HEK293 (cell line): ENCODE measurements around the gene SYT5.
A peak's percentile ranks its signal among the peaks of the same experiment; 100 is the strongest.
"Not testable (repeated sequence)": the region's sequence is repeated elsewhere in the genome, so short reads cannot be mapped to it uniquely, and the experiment has no call there.

Experiments used
- CTCF ChIA-PET: fragments of 350-600 bp; formaldehyde crosslinking; extraction: SDS; loops from one replicate; lab custom pipeline; 2021; ENCODE audit warnings: antibody characterized with exemption; lab: Yijun Ruan, JAX
- POLR2A ChIA-PET: fragments of 300-600 bp; formaldehyde crosslinking; extraction: SDS; loops from one replicate; lab custom pipeline; 2020; ENCODE audit warnings: antibody characterized with exemption, inconsistent platforms; lab: Yijun Ruan, JAX
- H3K27ac ChIP-seq: fragments of 200-500 bp; sonication (Bioruptor generic); 2 replicates; pipeline ENCODE4 v1.5.1; 2014; ENCODE audit warnings: low read depth, low read length, control low read depth, inconsistent platforms; ENCODE audit errors: extremely low read depth
- H3K36me3 ChIP-seq, 2 experiments: fragments of 200-500 bp in 1 of 2; sonication (Bioruptor generic) in 1 of 2; 1 replicate in 1 of 2; 2 replicates in 1 of 2; pipeline ENCODE4 v1.5.1; 2014 to 2017; ENCODE audit warnings: inconsistent platforms in 2 of 2, low read length in 2 of 2; ENCODE audit not compliant: control insufficient read depth in 2 of 2, insufficient read depth in 1 of 2
- H3K4me1 ChIP-seq: fragments of 200-500 bp; sonication (Bioruptor generic); 2 replicates; pipeline ENCODE4 v1.5.1; 2014; ENCODE audit warnings: mild to moderate bottlenecking, low read length, inconsistent platforms; ENCODE audit not compliant: control insufficient read depth, insufficient read depth
- H3K4me3 ChIP-seq: 2 replicates; pipeline ENCODE4 v1.5.1; 2011; ENCODE audit warnings: low read depth, mild to moderate bottlenecking, control low read depth, low read length, moderate library complexity
- H3K9me3 ChIP-seq: fragments of 200-500 bp; sonication (Bioruptor generic); 2 replicates; pipeline ENCODE4 v1.5.1; 2014; ENCODE audit warnings: low read depth, low read length, inconsistent platforms; ENCODE audit not compliant: control insufficient read depth, insufficient read depth
- AEBP2 ChIP-seq: fragments of 450-650 bp; formaldehyde crosslinking; IDR thresholded peaks from 2 replicates; pipeline ENCODE4 v1.5.1; 2016; ENCODE audit warnings: missing biosample characterization, missing genetic modification characterization, borderline replicate concordance
- HOXD13 ChIP-seq: sonication (generic); formaldehyde crosslinking; IDR thresholded peaks from 2 replicates; pipeline ENCODE4 v1.8.0; 2022; ENCODE audit warnings: missing genetic modification reagents, borderline replicate concordance
- PRDM1 ChIP-seq: fragments of 450-650 bp; formaldehyde crosslinking; IDR thresholded peaks from 2 replicates; pipeline ENCODE4; 2016; ENCODE audit warnings: missing biosample characterization, missing genetic modification characterization
- ZBTB17 ChIP-seq: fragments of 450-650 bp; formaldehyde crosslinking; IDR thresholded peaks from 2 replicates; pipeline ENCODE4 v1.5.1; 2016; ENCODE audit warnings: missing biosample characterization, missing genetic modification characterization
- ZBTB6 ChIP-seq: fragments of 450-650 bp; formaldehyde crosslinking; IDR thresholded peaks from 2 replicates; pipeline ENCODE4 v1.5.1; 2017; ENCODE audit warnings: missing biosample characterization, missing genetic modification characterization
- ZNF112 ChIP-seq: fragments of 450-650 bp; formaldehyde crosslinking; IDR thresholded peaks from 2 replicates; pipeline ENCODE4 v1.5.0; 2017; ENCODE audit warnings: missing biosample characterization, missing genetic modification characterization
- ZNF121 ChIP-seq: fragments of 450-650 bp; formaldehyde crosslinking; IDR thresholded peaks from 2 replicates; pipeline ENCODE4 v1.5.1; 2016; ENCODE audit warnings: missing biosample characterization, missing genetic modification characterization
- ZNF24 ChIP-seq: fragments of 450-650 bp; formaldehyde crosslinking; IDR thresholded peaks from 2 replicates; pipeline ENCODE4 v1.5.1; 2016; ENCODE audit warnings: missing biosample characterization, missing genetic modification characterization
- ZNF324 ChIP-seq: fragments of 450-650 bp; formaldehyde crosslinking; IDR thresholded peaks from 2 replicates; pipeline ENCODE4 v1.5.1; 2016; ENCODE audit warnings: missing biosample characterization, missing genetic modification characterization
- ZNF394 ChIP-seq: fragments of 450-650 bp; formaldehyde crosslinking; IDR thresholded peaks from 2 replicates; pipeline ENCODE4 v1.5.1; 2016; ENCODE audit warnings: missing biosample characterization, missing genetic modification characterization, mild to moderate bottlenecking, moderate library complexity, borderline replicate concordance
- ZNF48 ChIP-seq: fragments of 450-650 bp; formaldehyde crosslinking; IDR thresholded peaks from 2 replicates; pipeline ENCODE4 v1.5.1; 2016; ENCODE audit warnings: missing biosample characterization, missing genetic modification characterization
- ZNF488 ChIP-seq: fragments of 450-650 bp; formaldehyde crosslinking; IDR thresholded peaks from 2 replicates; pipeline ENCODE4 v1.5.1; 2016; ENCODE audit warnings: missing biosample characterization, missing genetic modification characterization
- ZNF548 ChIP-seq: fragments of 450-650 bp; formaldehyde crosslinking; IDR thresholded peaks from 2 replicates; pipeline ENCODE4 v1.5.1; 2016; ENCODE audit warnings: missing biosample characterization, missing genetic modification characterization
- ZNF621 ChIP-seq: fragments of 450-650 bp; formaldehyde crosslinking; IDR thresholded peaks from 2 replicates; pipeline ENCODE4 v1.5.1; 2017; ENCODE audit warnings: missing biosample characterization, missing genetic modification characterization
- ZNF623 ChIP-seq: fragments of 450-650 bp; formaldehyde crosslinking; IDR thresholded peaks from 2 replicates; pipeline ENCODE4 v1.5.1; 2016; ENCODE audit warnings: missing biosample characterization, missing genetic modification characterization
- ZXDB ChIP-seq: fragments of 450-650 bp; formaldehyde crosslinking; IDR thresholded peaks from 2 replicates; pipeline ENCODE4 v1.5.1; 2016; ENCODE audit warnings: missing biosample characterization, missing genetic modification characterization
- TF ChIP-seq, protein P1 (sequence below): fragments of 450-650 bp; formaldehyde crosslinking; IDR thresholded peaks from 2 replicates; pipeline ENCODE4 v1.5.1; 2017; ENCODE audit warnings: missing biosample characterization, missing genetic modification characterization
- TF ChIP-seq, protein P2 (sequence below): fragments of 450-650 bp; formaldehyde crosslinking; IDR thresholded peaks from 2 replicates; pipeline ENCODE4 v1.5.1; 2016; ENCODE audit warnings: missing biosample characterization, missing genetic modification characterization

Gene SYT5

GRCh38 chr19:55172318-55172717 is 7.8 kb downstream of the SYT5 start:
- H3K36me3 ChIP-seq, H3K4me1 ChIP-seq, H3K9me3 ChIP-seq, H3K4me3 ChIP-seq, H3K27ac ChIP-seq, POLR2A ChIA-PET: not testable (repeated sequence)
- CTCF ChIA-PET = interaction anchor here (1.0 kb wide), 1 partner anchor 12 kb away, joined by 4 read pairs; no protein-coding TSS in a partner anchor
- peak; percentile 92 for TF ChIP-seq PRDM1 (tag by site-specific recombination)

DNA sequence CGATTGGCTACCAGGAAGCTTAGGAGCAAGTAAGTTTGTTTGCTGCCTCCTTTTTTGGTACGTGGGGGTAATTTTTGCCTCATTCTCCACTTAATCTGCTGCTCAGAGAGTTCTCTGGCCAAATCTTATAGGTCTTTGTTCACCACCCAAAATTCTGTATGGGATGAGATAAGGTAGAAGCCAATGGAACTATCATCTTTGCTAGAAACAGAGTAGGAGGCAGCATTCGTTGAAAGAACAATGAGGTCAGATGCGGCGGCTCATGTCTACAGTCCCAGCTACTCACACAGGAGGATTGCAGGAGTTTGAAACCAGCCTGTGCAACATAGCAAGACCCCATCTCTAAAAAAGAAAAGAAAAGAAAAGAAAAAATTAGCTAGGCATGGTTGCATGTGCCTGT is 8.6 kb downstream of the SYT5 start:
- ChIA-PET CTCF (interaction anchor here (0.7 to 1.2 kb wide), 3 partner anchors 11 to 436 kb away, joined by 3 to 8 read pairs (median 4); no protein-coding TSS in a partner anchor), POLR2A (no interaction called here)
- no peak overlapping the region for H3K27ac ChIP-seq
- no peak overlapping the region for H3K4me3 ChIP-seq
- peaks cover 10% of the 10 kb centered on the region for H3K4me1 ChIP-seq
- no peaks in the 10 kb centered on the region for H3K9me3 ChIP-seq
- no peaks in the 10 kb centered on the region for H3K36me3 ChIP-seq
- TF ChIP-seq ZBTB17 (tag by site-specific recombination) (no peak), ZNF121 (no peak), ZNF394 (tag by site-specific recombination) (no peak), ZNF48 (no peak), ZNF324 (tag by site-specific recombination) (no peak), HOXD13 (no peak)
- TF ChIP-seq, all 188 proteins: peak for 0

DNA sequence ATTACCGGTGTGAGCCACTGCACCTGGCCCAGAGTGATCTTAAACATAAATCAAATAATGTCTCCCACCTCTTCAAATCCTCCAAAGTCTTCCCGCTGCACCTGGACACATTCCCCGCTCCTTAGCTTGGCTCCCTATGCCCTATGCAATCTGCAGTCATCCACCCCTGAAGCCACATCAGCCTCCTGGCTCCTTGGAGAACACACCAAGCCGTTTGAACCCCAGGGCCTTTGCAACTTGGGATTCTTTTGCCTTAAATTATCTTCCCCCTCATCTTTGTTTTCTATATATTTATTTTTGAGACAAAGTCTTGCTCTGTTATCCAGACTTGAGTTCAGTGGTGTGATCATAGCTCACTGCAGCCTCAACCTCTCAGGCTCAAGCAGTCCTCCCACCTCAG is 11.0 kb downstream of the SYT5 start:
- POLR2A ChIA-PET = interaction anchor here (0.5 to 1.1 kb wide), 2 partner anchors 41 to 51 kb away, joined by 3 read pairs; partner anchors contain the start of gene PPP1R12C
- Histone ChIP-seq H3K9me3 (no peaks in the 10 kb centered on the region), H3K4me3 (no peak overlapping the region), H3K4me1 (peaks cover 7% of the 10 kb centered on the region), H3K27ac (no peak overlapping the region)
- TF ChIP-seq, protein P1, sequence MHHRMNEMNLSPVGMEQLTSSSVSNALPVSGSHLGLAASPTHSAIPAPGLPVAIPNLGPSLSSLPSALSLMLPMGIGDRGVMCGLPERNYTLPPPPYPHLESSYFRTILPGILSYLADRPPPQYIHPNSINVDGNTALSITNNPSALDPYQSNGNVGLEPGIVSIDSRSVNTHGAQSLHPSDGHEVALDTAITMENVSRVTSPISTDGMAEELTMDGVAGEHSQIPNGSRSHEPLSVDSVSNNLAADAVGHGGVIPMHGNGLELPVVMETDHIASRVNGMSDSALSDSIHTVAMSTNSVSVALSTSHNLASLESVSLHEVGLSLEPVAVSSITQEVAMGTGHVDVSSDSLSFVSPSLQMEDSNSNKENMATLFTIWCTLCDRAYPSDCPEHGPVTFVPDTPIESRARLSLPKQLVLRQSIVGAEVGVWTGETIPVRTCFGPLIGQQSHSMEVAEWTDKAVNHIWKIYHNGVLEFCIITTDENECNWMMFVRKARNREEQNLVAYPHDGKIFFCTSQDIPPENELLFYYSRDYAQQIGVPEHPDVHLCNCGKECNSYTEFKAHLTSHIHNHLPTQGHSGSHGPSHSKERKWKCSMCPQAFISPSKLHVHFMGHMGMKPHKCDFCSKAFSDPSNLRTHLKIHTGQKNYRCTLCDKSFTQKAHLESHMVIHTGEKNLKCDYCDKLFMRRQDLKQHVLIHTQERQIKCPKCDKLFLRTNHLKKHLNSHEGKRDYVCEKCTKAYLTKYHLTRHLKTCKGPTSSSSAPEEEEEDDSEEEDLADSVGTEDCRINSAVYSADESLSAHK (tag by site-specific recombination) = no peak
- TF ChIP-seq ZNF623 (tag by site-specific recombination) = peak; percentile 61
- TF ChIP-seq, all 188 proteins: peak for 1
- no peaks in the 10 kb centered on the region for H3K36me3 ChIP-seq
- CTCF ChIA-PET = interaction anchor here (0.7 to 1.8 kb wide), 2 partner anchors 9 to 511 kb away, joined by 3 to 10 read pairs; no protein-coding TSS in a partner anchor

DNA sequence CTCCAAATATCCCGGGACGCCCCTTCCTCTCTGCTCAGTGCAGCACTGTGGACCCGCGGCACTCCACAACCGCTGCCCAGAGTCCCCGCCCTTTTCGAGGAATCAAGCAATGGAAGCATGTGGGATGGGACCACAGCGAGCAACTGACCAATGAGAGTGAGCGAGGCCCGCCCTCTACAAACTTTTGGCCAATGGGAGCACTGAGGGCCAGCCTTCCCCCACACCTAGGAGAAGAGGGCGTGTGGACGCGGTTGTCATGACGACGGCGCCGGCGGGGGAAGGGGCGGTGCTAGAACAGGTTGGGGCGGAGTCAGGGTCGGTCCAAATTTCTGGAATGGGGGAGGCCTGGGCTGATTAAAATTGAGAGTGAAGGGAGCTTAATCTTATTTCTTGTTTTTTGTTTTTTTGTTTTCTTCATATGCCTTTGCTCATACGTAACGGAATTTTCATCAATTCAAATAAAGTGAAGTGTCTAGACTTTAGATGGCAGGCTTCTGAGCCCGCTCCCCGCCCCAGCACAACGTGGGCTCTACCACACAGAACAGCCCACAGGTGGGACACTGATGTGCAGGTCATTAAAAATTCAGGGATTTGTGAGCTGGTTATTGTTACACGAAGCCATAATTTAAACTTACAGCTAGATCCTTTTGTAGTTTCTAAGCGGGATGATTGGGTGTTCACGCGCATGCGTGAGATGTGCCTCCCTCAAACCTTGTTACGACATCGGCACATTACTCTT is 13.4 kb downstream of the SYT5 start, which contains the start of gene DNAAF3:
Gene DNAAF3 (minus strand): TSS at position 84 of the 739 bp plus-strand sequence. CDS start 200 bp downstream, outside the sequence.
- ChIA-PET CTCF (interaction anchor here (0.5 to 4.3 kb wide), 26 partner anchors 9 to 1207 kb away, joined by 3 to 47 read pairs (median 4); partner anchors contain the start of genes PPP1R12C, PPP6R1, RDH13 and TMEM190), POLR2A (interaction anchor here (0.7 to 3.2 kb wide), 10 partner anchors 12 to 458 kb away, joined by 3 to 21 read pairs (median 4); partner anchors contain the start of genes HSPBP1, PPP1R12C, PPP6R1 and SYT5)
- Histone ChIP-seq H3K4me1 (peaks cover 2% of the 10 kb centered on the region; the same call in 1 of the 2 replicates), H3K9me3 (no peaks in the 10 kb centered on the region), H3K36me3 (no peaks in the 10 kb centered on the region), H3K4me3 (peak within 1 kb of the TSS; percentile 67), H3K27ac (peak within 1 kb of the TSS; percentile 54)
- peak; percentile 57; the same call in 1 of the 2 replicates for TF ChIP-seq ZNF24 (tag by site-specific recombination)
- no peak for TF ChIP-seq ZNF112 (tag by site-specific recombination)
- peak; percentile 47; the same call in 1 of the 2 replicates for TF ChIP-seq ZXDB (tag by site-specific recombination)
- TF ChIP-seq ZNF621 (tag by site-specific recombination) = no peak
- no peak for TF ChIP-seq ZNF488 (tag by site-specific recombination)
- no peak for TF ChIP-seq ZBTB6
- no peak for TF ChIP-seq AEBP2
- no peak for TF ChIP-seq ZNF548 (tag by site-specific recombination)
- TF ChIP-seq, protein P2, sequence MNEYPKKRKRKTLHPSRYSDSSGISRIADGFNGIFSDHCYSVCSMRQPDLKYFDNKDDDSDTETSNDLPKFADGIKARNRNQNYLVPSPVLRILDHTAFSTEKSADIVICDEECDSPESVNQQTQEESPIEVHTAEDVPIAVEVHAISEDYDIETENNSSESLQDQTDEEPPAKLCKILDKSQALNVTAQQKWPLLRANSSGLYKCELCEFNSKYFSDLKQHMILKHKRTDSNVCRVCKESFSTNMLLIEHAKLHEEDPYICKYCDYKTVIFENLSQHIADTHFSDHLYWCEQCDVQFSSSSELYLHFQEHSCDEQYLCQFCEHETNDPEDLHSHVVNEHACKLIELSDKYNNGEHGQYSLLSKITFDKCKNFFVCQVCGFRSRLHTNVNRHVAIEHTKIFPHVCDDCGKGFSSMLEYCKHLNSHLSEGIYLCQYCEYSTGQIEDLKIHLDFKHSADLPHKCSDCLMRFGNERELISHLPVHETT (tag by site-specific recombination) = peak; percentile 41; the same call in 1 of the 2 replicates
